Lower leg skin (tissue), 3 donors: ENCODE results near the gene PIEZO2.

Experiments
- CTCF ChIP-seq, 3 donors: fragments of 450-650 bp; IDR thresholded peaks; one replicate each; pipeline ENCODE4 v1.5.1; 2016; ENCODE audit warnings: antibody characterized with exemption in 3 of 3, mild to moderate bottlenecking in 3 of 3, moderate library complexity in 2 of 3
- POLR2A ChIP-seq, 2 donors: fragments of 450-650 bp; IDR thresholded peaks; one replicate each; pipeline ENCODE4 v1.6.1; 2016 to 2017; ENCODE audit warnings: antibody characterized with exemption in 2 of 2, mild to moderate bottlenecking in 1 of 2, moderate library complexity in 1 of 2

GRCh38 chr18:10948421-10948820 lies 200.9 kb downstream of the PIEZO2 start:
- TF ChIP-seq CTCF (IDR thresholded peaks at IDR 0.05) (no peak), POLR2A (IDR thresholded peaks at IDR 0.05) (no peak)
